SJCRH30 (cell line): ENCODE measurements around the gene CPM. TPM values are rescaled to one million over a fixed set of nuclear protein-coding genes. Genes with fewer than 3 reads are reported as not detected.

Source experiments
- DNase-seq, 2 experiments: peaks; one replicate each; pipeline ENCODE4 v3.0.0-alpha.2; 2015 to 2020
- H3K27ac ChIP-seq: fragments of 250-450 bp; sonication (Bioruptor Pico); 2 replicates; pipeline ENCODE4 v1.5.1; 2020; ENCODE audit warnings: mild to moderate bottlenecking, moderate library complexity
- H3K27me3 ChIP-seq: fragments of 250-450 bp; sonication (Bioruptor Pico); 2 replicates; pipeline ENCODE4 v1.5.1; 2020; ENCODE audit warnings: mild to moderate bottlenecking, moderate library complexity
- H3K36me3 ChIP-seq: fragments of 250-450 bp; sonication (Bioruptor Pico); 2 replicates; pipeline ENCODE4 v1.5.1; 2020; ENCODE audit warnings: mild to moderate bottlenecking, moderate library complexity
- H3K4me1 ChIP-seq: fragments of 250-450 bp; sonication (Bioruptor Pico); 2 replicates; pipeline ENCODE4 v1.5.1; 2020; ENCODE audit warnings: mild to moderate bottlenecking, moderate library complexity
- H3K4me3 ChIP-seq: fragments of 250-450 bp; sonication (Bioruptor Pico); 2 replicates; pipeline ENCODE4 v1.5.1; 2020; ENCODE audit warnings: mild to moderate bottlenecking, moderate library complexity
- H3K9me3 ChIP-seq: fragments of 250-450 bp; sonication (Bioruptor Pico); replicated peaks from 2 replicates; pipeline ENCODE4 v1.5.1; 2020; ENCODE audit warnings: mild to moderate bottlenecking, moderate library complexity
- total RNA-seq: library from RNA; depleted of rRNA; stranded (reverse); fragments of >200 nt; shearing (Covaris generic); gene quantifications from 2 replicates; pipeline ENCODE4 v1.2.3, GENCODE V29; 2014

Gene CPM
- total RNA-seq, 1 experiment from 2014 or later = 1.2 TPM

DNA sequence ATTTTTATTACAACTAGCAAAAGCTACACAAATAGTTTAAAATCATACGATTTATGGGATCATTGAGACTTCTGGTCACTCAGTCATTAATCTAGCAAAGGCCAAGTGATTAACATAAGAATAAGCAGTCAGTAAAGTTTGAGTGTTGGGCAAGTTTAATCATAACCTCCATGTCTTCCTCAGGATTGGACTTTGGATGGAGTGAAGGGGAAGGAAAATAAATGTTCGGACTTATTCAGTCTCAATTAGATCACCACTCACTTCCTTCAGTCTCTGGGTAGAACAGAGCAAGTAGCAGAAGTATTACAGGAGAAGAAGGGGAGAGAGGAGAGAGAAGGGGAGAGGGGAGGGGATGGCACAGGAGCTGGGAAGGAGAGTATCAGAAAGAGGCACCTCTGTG lies 31.4 kb downstream of the CPM start:
- Histone ChIP-seq H3K4me3 (no peak overlapping the region), H3K27me3 (no peaks in the 10 kb centered on the region), H3K36me3 (no peaks in the 10 kb centered on the region), H3K4me1 (no peaks in the 10 kb centered on the region), H3K27ac (no peak overlapping the region), H3K9me3 (no peaks in the 10 kb centered on the region)
- no peak for DNase-seq

DNA sequence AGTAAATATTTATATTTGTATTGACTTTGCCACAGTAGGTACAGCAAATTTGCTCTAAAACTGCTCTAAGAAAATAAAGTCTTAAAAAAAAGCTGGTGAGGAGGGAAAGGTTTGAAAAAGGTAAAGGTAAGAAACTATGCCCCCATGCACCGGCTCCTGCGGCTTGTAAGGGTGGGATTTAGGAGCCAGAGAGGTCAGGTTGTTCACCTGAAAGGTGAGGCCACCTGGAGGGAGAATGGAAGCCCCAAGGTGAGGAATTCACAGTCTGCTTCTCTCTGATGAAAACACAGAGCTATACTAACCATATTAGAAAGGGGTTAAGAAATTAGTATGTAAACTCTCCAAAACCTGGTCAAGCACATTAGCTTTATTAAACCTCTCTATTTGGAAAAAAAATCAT lies 31.8 kb downstream of the CPM start:
- Histone ChIP-seq H3K4me3 (no peak overlapping the region), H3K36me3 (no peaks in the 10 kb centered on the region), H3K9me3 (no peaks in the 10 kb centered on the region), H3K4me1 (no peaks in the 10 kb centered on the region), H3K27me3 (no peaks in the 10 kb centered on the region), H3K27ac (no peak overlapping the region)
- DNase-seq = no peak

DNA sequence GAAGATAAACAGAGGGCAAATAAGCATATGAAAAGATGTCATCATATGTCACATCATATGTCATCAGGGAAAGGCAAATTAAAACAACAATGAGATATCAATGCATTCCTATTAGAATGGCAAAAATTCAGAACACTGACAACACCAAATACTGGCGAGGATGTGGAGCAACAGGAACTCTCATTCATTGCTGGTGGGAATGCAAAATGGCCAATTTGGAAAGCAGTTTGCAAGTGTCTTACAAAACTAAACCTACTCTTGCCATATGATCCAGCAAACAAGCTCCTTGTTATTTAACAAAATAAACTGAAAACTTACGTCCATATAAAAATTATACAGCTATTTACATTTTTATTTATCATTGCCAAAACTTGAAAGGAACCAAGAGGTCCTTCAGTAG lies 32.7 kb downstream of the CPM start:
- no peaks in the 10 kb centered on the region for H3K27me3 ChIP-seq
- no peak overlapping the region for H3K27ac ChIP-seq
- no peaks in the 10 kb centered on the region for H3K9me3 ChIP-seq
- H3K4me3 ChIP-seq = no peak overlapping the region
- H3K36me3 ChIP-seq = no peaks in the 10 kb centered on the region
- H3K4me1 ChIP-seq = no peaks in the 10 kb centered on the region
- no peak for DNase-seq

DNA sequence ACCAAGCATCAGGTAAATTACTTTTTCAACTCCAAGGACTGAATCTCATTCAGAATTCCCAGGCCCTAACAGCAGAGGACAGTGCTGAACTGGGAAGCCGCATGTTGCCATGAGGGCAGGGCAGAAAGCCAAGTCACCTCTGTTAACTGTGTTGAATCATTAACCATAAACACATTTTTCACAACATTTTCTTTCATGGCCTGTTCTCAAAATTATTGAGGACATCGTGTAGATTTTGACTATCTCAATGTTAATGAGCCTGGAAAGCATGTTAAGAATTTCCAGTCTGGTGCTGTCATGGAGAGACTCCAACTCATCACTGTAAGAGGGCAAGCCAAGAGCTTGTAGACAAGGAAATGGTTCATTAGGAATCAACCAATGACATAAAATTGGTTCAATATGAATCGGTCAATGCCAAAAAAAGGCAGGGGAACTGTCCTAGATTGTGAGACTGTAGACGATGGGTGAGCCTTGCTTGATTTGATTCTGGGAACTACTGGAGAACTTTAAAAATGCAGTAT lies 33.7 kb downstream of the CPM start:
- Histone ChIP-seq H3K4me3 (no peak overlapping the region), H3K4me1 (no peaks in the 10 kb centered on the region), H3K36me3 (no peaks in the 10 kb centered on the region), H3K9me3 (no peaks in the 10 kb centered on the region), H3K27ac (no peak overlapping the region), H3K27me3 (no peaks in the 10 kb centered on the region)
- DNase-seq = no peak

DNA sequence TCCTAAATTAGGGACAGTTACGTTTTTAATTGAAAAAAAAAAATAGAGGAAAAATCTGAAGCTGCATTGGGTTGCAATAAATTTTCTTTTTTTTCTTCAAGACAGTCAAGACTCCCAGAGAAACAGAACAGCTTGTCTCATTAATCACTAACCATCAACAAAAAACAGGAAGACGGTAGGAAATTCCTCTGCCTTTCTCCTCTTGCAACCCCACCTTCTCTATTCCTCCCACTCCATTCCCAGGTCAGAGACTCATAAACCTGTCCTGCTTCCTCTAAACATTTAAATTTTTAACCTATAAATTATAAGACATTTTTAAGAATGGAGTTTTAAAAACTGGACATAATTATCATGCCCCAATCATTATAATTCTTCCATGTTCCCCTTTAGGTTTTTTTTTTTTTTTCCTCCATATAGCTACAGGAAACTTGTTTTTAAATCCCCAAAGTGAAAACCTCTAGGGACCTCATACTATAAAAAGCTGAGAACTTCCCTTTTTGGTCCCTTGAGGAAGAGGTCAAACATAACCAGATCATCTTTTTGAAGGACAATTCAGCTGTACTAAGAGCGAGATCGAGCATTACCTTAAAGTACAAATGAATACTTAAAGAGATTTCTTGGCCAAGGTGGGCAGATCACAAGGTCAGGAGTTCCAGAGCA lies 36.0 kb downstream of the CPM start:
- no peaks in the 10 kb centered on the region for H3K4me1 ChIP-seq
- no peak for DNase-seq
- no peak overlapping the region for H3K4me3 ChIP-seq
- no peaks in the 10 kb centered on the region for H3K27me3 ChIP-seq
- no peak overlapping the region for H3K27ac ChIP-seq
- H3K36me3 ChIP-seq = no peaks in the 10 kb centered on the region
- no peaks in the 10 kb centered on the region for H3K9me3 ChIP-seq

DNA sequence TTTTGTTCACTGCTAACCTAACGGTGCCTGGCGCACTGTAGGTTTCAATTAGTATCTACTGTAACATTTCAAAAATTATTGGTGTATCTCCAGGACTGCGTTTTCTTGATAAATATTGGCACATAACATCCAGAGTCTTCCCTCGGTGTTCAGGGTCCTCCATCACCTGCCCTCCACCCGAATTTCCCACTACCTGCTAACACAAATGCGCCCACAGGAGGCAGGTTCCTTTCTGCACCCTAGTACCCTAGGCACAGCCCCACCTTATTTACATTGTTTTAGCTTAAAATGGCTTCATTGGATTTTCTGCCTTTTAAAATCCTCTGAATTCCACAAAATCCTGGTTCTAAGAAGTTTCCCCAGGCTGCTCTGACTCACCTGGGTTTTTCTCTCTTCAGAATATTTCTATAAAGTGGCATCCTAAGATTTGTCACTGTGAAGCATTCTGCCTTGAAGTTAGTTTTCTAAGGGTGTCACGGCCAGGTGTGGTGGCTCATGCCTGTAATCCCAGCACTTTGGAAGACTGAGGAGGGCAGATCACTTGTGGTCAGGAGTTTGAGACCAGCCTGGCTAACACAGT lies 38.6 kb downstream of the CPM start:
- Histone ChIP-seq H3K9me3 (no peaks in the 10 kb centered on the region), H3K27me3 (no peaks in the 10 kb centered on the region), H3K36me3 (no peaks in the 10 kb centered on the region), H3K27ac (no peak overlapping the region), H3K4me3 (no peak overlapping the region), H3K4me1 (no peaks in the 10 kb centered on the region)
- no peak for DNase-seq

DNA sequence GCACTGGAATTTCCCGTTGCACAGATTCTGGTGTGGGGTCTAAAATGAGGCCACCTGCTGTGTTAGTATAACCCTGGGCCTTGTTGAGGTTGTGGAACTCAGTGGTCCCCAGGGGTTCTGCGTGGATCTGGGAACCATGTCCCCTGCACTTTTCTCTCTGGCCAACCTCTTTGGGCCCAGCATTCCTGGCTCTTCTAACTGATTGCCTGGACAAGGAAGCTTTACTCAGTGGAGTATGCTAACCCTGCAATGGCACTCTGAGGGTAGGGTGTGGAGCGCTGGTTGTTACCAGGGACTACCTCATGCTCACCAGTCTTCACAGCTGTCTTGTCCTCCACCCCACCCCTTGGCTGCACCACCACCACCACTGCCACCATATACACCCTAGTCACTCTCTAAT lies 39.2 kb downstream of the CPM start:
- no peaks in the 10 kb centered on the region for H3K9me3 ChIP-seq
- H3K27me3 ChIP-seq = no peaks in the 10 kb centered on the region
- no peak overlapping the region for H3K4me3 ChIP-seq
- no peak overlapping the region for H3K27ac ChIP-seq
- no peaks in the 10 kb centered on the region for H3K36me3 ChIP-seq
- no peaks in the 10 kb centered on the region for H3K4me1 ChIP-seq
- no peak for DNase-seq

DNA sequence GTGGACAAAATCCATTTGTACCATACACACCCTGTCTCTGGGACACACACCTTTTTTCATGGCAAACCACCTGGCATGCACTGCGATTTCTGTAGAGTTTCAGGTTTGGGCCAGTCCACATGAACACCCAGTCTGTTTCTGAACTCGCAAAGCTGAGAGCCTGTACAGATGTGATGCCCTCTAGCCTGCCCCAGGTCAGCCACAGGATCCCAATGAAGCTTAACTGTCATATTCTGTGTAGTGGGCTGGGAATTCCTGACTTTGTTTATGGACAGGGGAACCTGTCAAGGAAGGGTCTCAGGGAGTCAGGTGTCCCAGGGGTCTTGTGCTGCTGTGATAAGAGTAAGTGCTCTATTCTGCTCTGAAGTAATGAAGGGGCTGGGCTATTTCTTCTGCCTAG lies 39.8 kb downstream of the CPM start:
- no peaks in the 10 kb centered on the region for H3K4me1 ChIP-seq
- no peak overlapping the region for H3K4me3 ChIP-seq
- no peaks in the 10 kb centered on the region for H3K36me3 ChIP-seq
- H3K9me3 ChIP-seq = no peaks in the 10 kb centered on the region
- no peak overlapping the region for H3K27ac ChIP-seq
- DNase-seq = no peak
- no peaks in the 10 kb centered on the region for H3K27me3 ChIP-seq

DNA sequence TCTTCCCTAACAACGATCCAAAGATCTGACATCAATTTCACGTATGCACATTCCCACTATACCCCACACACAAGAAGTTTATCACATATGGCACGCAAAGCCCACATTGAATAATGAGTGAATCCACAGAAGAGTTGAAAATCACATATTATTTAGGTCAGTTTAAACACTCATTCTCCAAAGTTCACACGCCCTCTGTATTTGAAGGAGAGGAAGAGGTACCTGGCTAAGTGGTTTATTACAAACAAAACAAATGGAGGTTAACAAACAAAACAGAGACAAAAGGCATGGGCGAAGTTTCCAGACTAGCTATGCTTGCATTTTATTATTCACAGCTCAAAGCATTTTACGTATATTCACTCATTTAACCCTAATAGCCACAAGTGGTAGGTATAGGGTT lies 41.8 kb downstream of the CPM start:
- Histone ChIP-seq H3K27ac (no peak overlapping the region), H3K4me1 (no peaks in the 10 kb centered on the region), H3K9me3 (no peaks in the 10 kb centered on the region), H3K27me3 (no peaks in the 10 kb centered on the region), H3K4me3 (no peak overlapping the region), H3K36me3 (no peaks in the 10 kb centered on the region)
- no peak for DNase-seq

DNA sequence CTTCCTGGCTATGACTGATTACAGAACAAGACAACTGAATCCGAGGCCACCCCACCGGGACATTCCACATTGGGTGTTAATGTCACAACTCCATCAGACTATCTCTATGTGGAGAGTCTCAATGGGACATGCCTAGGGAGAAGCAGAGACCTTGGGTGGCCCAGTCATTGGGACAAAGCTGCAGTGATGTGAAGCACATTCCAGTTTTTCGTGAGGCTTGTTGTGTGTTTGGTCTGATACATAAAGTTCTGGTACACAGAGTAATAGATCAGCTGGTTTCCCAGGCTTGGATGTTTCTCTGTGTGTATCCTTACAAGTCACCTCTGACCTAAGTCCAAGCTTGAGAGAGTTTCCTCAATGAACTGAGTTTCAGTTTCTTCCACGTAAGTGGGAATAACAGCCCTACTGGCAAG lies 42.3 kb downstream of the CPM start:
- Histone ChIP-seq H3K4me3 (no peak overlapping the region), H3K27ac (no peak overlapping the region), H3K9me3 (no peaks in the 10 kb centered on the region), H3K27me3 (no peaks in the 10 kb centered on the region), H3K36me3 (no peaks in the 10 kb centered on the region), H3K4me1 (no peaks in the 10 kb centered on the region)
- DNase-seq = no peak

DNA sequence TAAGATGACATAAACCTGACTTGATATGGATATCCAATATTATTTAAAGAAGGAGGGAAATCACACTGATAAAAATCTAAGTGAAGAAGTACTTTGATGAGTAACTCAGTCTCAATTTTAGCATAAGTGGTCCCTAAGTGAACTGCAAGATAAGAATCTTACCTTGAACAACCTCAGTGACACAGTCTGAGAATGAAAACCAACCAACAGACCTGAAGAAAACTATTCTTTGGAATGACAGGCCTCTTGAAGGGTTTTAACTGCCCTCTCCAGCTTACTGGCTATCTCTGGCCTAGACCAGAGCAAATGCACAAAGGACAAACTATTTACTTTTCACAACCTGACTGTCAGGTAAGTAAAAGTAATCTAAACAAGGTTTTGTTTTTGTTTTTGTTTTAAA lies 44.7 kb downstream of the CPM start:
- no peak for DNase-seq
- Histone ChIP-seq H3K27me3 (no peaks in the 10 kb centered on the region), H3K36me3 (no peaks in the 10 kb centered on the region), H3K9me3 (no peaks in the 10 kb centered on the region), H3K27ac (no peak overlapping the region), H3K4me1 (no peaks in the 10 kb centered on the region), H3K4me3 (no peak overlapping the region)

DNA sequence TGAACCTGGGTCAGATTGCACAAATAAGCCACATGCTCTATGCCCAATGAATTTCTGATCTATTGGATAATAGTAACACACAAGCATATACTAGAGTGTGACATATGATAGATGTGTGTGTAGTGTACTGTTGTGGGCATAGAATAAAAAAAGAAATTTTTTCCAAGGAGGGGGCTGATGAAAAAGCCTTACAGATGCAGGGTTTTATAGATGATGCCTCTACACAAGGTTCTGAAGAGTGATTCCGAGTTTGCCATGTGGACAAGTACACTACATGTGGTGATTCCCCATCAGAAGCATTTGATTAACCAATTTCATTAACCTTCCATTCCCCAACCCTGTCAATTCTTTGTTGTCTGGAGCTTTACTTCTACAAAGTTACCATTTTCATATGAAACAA lies 45.3 kb downstream of the CPM start:
- no peak for DNase-seq
- Histone ChIP-seq H3K27me3 (no peaks in the 10 kb centered on the region), H3K27ac (no peak overlapping the region), H3K4me3 (no peak overlapping the region), H3K36me3 (no peaks in the 10 kb centered on the region), H3K4me1 (no peaks in the 10 kb centered on the region), H3K9me3 (no peaks in the 10 kb centered on the region)

DNA sequence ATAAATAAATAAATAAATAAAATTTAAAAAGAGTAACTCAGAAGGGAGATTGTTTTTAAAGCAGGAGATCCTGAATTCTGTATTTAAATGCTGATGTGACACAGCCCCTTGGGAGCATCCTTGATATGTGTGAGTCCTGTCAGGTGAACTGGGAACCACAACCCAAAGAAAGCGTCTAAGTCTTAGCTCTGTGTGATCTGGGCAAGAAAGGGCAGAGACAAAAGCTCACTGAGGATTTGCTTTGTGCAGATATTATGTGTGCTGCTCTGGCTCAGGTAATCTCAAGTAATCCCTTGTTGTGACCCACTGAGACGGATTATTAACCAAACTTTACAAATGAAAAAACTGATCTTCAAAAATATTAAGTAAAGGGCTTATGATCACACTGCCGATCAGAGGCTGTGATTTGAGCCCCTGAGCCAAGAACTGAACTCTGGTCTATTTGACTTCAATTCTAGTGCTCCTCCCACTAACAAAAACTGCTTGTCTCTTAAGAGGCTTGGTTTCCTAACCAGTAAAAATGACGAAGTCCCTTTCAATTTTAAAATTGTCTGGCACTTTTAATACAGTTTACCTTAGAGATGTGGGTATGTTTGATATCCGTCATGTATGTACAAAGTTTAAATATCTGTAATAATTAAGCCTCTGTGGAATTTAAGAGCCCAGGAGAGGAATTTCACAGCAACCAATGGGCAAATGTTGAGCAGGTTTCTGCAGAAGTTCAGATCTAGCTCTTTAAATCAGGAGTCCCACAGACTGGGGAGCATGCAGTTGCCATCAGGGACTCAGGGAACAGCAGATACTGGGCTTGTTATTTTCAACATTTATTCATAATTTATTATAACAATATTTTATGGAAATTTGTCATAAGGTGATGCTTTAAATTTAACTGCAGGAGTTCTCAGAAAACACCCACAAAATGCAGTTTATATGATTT lies 46.1 kb downstream of the CPM start:
- DNase-seq = no peak
- no peaks in the 10 kb centered on the region for H3K4me1 ChIP-seq
- H3K4me3 ChIP-seq = no peak overlapping the region
- H3K27ac ChIP-seq = no peak overlapping the region
- no peaks in the 10 kb centered on the region for H3K27me3 ChIP-seq
- no peaks in the 10 kb centered on the region for H3K36me3 ChIP-seq
- H3K9me3 ChIP-seq = no peaks in the 10 kb centered on the region

DNA sequence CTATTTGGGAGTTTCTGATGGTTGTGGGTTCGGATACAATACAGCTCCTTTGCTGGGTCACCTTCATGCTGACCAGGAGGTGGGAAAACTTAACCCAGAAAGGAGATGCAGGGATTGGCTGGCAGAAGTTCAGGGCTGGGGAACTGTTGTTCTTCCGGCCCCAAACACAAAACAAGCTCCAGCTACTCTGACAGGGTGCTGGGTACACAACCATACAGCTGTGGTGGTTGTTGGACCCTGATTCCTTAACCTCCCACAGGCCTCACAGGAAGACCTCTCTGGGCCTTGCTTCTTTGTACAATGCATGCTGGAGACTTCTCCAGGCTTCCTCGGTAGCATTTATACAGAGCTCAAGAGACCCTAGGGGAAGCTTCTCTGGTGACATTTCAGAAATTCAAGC lies 47.6 kb downstream of the CPM start:
- Histone ChIP-seq H3K4me3 (no peak overlapping the region), H3K27ac (no peak overlapping the region), H3K4me1 (no peaks in the 10 kb centered on the region), H3K36me3 (no peaks in the 10 kb centered on the region), H3K9me3 (no peaks in the 10 kb centered on the region), H3K27me3 (no peaks in the 10 kb centered on the region)
- DNase-seq = no peak

DNA sequence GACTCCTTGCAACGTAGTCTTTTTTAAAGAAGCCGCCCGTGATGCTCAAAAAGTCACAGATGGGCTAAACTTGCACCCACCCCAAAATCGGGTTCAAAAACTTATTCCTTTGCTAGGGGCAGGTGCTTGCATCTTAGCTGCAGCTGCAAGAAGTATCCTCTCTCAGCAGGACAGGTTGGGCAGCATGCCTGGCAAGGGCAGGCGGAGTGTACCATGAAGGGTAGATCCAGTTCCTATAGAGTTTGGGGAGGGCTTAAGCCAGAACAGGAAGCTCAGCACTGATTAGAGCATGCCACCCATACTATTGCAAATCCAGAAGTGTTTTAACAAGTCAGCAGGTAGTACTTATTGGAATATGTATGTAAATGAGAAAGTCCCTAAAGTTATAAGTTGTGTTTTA lies 48.7 kb downstream of the CPM start:
- Histone ChIP-seq H3K27ac (no peak overlapping the region), H3K9me3 (no peaks in the 10 kb centered on the region), H3K4me1 (no peaks in the 10 kb centered on the region), H3K4me3 (no peak overlapping the region), H3K36me3 (no peaks in the 10 kb centered on the region), H3K27me3 (no peaks in the 10 kb centered on the region)
- no peak for DNase-seq
